Pulmonary artery endothelial cell (primary cell): ENCODE results near the gene CYP3A5. TPM values are rescaled to one million over a fixed set of nuclear protein-coding genes. Genes with fewer than 3 reads are reported as not detected.
"Not testable (repeated sequence)": the region's sequence is repeated elsewhere in the genome, so short reads cannot be mapped to it uniquely, and the experiment has no call there.

Source experiments
- DNase-seq: peaks from one replicate; pipeline ENCODE4 v3.0.0-alpha.2; 2011; ENCODE audit warnings: low read depth, low spot score
- total RNA-seq: library from RNA; depleted of rRNA; stranded (reverse); fragments of >200 nt; gene quantifications from 2 replicates; pipeline ENCODE4 v1.2.3, GENCODE V29; 2014

CYP3A5 gene
- total RNA-seq, 1 donor from 2014 or later = not detected

DNA sequence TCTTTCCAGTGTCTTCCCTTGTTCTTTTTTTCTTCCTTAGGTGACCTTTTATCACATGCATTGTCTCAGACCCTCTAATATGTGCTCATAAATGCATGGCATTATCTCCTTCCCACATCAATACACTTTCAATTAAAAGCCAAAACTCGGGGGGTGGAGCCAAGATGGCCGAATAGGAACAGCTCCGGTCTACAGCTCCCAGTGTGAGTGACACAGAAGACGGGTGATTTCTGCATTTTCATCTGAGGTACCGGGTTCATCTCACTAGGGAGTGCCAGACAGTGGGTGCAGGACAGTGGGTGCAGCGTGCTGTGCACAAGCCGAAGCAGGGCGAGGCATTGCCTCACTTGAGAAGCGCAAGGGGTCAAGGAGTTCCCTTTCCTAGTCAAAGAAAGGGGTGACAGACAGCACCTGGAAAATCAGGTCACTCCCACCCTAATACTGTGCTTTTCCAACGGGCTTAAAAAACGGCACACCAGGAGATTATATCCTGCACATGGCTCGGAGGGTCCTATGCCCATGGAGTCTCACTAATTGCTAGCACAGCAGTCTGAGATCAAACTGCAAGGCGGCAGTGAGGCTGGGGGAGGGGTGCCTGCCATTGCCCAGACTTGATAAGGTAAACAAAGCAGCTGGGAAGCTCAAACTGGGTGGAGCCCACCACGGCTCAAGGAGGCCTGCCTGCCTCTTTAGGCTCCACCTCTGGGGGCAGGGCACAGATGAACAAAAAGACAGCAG lies 6.2 kb upstream of the CYP3A5 start:
- DNase-seq = not testable (repeated sequence)

DNA sequence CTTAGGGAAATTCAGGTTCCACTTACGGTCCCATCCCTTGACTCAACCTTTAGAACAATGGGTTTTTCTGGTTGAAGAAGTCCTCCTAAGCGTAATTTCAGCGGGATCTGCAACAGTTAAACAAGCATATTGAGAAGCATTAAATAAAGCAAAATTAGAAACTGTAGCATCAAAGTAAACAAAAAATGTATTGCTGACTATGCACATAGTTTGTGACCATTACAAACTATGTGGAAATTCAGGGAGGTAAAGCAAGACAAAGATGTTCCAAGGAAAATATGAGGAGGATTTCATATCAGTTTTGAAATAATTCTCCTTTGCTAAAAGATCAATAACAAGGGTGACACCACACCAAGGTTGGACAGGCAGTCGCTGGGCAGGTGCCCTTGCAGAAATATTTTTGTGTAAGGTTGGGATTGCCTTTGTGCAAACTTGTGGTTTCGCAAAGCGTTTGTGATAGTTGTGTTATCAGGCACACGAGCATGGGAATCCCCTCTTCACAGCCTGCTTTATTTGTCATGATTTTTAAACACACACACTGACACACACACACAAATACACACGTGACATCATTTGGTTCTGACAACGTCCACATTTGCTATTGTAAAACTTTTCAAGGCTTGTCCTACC lies 5.4 kb upstream of the CYP3A5 start:
- DNase-seq = no peak

DNA sequence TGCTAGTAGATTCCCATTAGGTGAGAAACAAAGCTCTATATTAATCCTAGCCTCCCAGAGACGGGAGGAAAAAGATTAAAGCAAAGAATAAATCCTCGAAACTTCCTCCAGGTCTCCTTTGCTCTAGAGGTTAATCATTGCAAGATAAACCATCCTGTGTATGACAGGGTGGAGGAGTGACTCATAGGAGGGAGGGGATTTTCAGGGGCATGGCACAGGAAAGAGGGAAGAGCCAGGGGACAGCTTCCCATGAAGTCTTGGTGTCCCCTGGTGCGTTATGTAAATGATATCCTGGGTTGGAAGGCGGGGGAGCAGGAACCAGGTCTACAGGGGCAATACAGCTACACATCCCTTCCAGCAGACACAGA lies 780 bp downstream of the CYP3A5 start:
- no peak for DNase-seq

DNA sequence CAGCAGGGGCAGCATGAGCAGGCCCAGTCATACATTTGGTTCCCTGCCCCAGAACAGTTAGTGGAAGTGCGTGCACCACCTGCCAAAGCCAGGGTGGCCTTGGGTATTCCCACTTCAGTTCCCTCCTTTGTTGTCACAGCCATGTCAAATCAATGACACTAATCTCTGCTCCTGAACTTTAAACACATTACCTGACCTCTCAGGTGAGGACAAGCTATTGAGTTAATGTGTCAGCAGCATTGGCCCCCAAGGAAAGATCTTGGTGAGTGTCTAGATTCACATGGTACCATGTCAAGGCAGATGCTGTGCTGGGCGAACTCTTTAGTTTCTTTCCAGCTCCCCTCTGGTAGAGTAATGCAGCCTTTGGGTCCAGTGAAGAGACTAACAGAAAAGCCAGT lies 2.1 kb downstream of the CYP3A5 start:
- no peak for DNase-seq

DNA sequence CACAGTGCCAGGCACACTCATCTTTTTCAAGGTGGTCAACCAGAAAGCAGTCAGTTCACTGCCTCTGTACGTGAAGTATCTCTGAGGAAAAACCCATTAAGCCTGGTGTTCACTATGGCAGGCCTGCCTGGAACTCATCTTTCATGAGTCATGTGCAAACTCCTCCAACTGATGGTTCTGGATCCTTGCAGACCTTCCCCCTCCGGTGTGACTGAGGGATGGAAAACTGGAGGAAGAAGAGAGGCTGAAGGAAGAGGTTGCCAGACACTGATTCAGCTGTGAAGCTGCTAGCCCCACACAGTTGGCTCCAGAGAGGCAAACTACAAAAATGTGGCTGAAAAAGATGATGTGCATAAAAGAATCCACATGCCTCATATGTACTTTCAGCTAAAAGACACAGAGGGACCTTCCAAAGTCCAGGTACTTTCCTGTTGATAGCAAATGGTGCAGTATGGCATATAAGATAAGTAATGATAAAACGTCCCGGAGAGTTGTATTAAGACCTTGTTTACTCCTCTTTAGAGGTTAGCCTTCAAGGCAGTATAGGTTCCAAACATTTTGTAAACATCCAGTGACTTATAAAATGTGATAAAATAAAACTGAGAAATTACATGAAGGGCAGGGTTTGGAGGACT lies 2.7 kb downstream of the CYP3A5 start:
- DNase-seq = no peak

DNA sequence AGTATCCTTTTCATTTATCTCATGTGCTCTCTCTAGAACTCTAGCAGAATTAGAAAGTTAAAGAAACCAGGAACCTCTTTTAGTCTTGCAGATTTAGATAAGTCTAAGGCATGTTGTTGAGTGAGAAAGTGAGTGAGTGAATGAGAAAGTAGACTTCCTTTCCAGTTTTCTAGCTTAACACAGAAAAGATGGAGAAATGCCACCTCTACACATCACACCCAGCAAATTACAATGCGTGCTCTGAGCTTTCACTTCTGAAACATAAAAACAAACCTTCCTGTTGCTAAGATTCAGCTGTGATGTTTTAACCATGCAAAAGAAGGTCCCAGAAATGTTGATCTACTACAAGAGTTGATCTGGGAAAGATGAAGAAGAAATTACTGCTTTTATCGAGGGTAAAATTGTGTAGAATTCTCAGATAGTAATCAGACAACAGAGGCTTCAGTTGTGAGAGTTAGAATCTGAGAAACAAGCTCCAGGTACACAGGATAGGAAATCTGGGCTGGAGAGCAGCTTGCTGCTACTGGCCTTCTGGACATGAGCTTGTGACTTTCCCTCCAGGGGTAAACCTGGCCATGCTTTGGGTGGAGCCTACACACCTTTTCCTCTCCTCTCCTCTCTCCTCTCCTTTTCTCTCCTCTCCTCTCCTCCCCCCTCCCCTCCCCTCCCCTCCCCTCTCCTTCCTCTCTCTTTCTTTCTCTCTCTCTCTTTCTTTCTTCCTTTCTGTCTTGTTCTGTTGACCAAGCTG lies 4.6 kb downstream of the CYP3A5 start:
- DNase-seq = no peak

DNA sequence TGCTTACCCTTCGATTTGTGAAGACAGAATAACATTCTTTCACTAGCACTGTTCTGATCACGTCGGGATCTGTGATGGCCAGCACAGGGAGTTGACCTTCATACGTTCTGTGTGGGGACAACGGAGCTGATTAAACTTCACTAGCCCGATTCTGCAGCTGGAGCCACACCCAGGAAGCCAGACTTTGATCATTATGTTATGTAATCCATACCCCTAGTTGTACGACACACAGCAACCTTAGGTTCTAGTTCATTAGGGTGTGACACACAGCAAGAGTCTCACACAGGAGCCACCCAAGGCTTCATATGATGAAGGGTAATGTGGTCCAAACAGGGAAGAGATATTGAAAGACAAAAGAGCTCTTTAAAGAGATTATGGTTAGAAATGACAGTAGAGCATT lies 7.2 kb downstream of the CYP3A5 start:
- no peak for DNase-seq

DNA sequence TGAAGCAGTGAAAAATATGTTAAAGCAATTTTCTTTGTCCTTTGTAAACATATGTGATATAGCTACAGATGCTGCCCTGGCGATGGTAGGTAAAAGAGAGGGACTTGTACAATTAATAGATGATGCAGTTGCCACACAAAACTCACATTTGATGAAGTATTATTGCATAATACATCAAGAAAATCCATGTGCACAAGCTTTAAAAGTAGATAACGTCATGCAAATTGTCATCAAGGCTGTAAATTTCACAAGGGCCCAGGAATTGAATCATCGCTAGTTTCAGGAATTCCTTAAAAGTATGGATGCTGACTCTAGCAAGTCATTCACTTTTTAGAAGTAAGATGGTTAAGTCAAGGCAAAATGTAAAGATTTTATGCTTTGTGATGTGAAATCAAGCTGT lies 10.0 kb downstream of the CYP3A5 start:
- no peak for DNase-seq

DNA sequence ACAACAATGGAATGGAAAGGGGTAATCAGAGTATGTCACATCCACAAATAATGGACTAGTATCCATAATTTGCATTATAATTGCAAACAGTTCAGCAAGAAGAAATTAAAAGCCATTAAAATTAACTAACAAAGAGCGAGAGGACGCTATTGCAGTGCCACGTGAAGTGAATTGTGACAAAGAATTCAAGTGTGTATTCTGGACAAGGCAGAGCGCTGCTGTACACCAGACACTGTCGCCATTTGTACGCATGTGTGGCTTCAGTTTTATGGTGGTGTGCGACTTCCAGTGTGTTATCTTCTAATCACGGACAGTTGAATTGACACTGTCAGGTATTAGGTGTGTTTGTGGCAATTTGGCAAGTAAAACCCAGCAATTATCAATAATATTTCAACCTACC lies 11.3 kb downstream of the CYP3A5 start:
- DNase-seq = no peak

DNA sequence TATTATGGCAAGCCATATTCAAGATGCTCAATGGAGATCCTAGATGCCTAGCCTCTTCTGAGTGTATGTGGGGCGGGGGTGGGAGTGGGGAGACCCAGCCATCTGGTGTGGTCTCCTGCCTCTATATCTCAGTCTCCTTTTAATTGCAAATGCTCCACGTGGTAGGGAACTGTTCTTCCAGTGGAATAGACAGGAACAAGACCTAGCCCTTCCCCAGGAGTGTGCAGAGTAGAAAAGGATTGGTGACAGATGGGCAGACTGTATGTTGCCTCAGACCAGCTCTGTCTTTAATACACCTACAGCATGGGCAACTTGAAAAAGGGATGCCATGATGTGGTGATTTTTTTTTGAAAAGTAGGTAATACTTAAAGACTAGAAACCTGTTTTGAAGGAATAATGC lies 12.6 kb downstream of the CYP3A5 start:
- no peak for DNase-seq

DNA sequence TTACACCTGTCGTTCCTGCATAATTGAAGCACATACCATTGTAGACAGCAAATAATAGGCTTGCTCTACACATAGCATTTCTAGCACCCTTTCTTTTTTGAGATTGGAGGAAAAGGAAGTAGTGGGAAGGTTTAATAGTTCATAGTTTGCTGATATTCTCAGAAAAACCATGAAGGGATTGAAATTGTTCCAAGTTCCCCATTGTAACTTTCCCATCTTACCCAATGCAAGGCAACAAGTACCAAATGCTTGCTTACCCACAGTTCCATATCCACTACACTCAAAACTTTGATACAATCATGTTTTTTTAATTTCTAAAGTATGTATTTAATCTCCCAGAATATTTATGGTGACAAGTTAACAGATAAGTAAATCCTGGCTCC lies 13.8 kb downstream of the CYP3A5 start:
- DNase-seq = no peak

DNA sequence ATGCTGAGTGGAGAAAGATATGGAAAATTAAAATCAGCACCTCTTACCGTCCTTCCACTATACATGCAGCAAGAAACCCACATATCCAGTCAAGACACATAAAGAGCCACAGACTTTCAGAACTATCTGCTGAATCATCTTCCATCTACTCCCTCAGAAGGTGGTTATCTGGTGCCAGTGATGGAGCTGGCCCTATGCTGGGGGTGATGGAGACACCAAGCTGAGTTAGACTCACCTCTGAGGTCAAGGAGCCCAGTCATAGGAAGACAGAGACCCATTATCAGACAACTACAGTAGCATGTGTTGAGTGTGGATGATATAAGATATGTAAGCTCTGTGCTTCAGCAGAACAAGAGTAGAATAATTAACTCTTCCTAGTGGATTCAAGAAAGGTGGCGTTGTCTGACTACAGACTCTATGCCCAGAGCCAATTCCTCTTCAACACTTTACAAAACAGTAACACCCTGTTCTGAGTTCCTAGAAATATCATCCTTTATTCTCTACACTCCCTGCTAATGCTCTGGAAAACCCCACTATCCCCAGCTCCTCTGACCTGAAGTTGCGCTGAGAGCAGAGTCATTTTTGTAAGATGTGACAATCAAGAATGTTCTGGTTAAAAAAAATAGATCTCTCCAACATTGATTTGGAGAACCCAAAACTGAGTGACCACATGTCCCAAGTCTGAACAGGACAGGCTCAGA lies 14.3 kb downstream of the CYP3A5 start:
- no peak for DNase-seq

DNA sequence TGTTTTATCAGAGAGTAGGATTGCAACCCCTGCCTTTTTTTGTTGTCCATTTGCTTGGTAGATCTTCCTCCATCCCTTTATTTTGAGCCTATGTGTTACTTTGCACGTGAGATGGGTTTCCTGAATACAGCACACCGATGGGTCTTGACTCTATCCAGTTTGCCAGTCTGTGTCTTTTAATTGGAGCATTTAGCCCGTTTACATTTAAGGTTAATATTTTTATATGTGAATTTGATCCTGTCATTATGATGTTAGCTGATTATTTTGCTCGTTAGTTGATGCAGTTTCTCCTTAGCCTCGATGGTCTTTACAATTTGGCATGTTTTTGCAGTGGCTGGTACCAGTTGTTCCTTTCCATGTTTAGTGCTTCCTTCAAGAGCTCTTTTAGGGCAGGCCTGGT lies 21.9 kb downstream of the CYP3A5 start:
- not testable (repeated sequence) for DNase-seq

DNA sequence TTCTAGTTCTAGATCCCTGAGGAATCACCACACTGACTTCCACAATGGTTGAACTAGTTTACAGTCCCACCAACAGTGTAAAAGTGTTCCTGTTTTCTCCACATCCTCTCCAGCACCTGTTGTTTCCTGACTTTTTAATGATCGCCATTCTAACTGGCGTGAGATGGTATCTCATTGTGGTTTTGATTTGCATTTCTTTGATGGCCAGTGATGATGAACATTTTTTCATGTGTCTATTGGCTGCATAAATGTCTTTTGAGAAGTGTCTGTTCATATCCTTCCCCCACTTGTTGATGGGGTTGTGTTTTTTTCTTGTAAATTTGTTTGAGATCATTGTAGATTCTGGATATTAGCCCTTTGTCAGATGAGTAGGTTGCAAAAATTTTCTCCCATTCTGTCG lies 25.2 kb downstream of the CYP3A5 start:
- DNase-seq = not testable (repeated sequence)

DNA sequence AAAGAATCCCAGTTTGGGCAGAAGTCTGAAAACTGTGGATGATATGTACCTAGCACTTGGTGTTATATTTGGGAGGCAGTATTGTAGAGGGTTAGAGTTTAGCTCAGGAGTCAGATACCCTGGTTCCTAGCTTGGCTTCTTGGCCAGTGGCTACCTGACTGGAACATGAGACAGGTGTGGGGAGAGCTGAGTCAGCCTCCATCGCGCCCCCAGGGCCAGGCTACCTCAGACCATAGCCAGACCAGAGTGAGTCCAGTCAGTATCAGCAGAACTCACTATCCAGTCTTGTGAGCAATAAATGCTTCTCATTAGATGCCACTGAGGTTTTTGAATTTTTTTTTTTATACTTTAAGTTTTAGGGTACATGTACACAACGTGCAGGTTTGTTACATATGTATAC lies 26.0 kb downstream of the CYP3A5 start:
- DNase-seq = no peak

DNA sequence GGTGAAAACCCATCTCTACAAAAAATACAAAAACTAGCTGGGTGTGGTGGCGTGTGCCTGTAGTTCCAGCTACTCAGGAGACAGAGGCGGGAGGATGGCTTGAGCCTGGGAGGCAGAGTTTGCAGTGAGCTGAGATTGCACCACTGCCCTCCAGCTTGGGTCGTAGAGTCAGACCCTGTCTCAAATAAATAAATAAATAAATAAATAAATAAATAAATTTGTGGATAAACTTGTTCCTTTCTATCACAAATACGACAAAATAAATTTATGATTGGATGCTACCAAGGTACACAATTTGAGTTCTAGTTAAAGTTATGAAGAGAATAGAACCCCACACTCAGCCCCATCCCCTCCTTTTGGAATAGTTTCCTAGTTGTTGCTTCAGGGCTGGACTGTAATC lies 26.5 kb downstream of the CYP3A5 start:
- not testable (repeated sequence) for DNase-seq

DNA sequence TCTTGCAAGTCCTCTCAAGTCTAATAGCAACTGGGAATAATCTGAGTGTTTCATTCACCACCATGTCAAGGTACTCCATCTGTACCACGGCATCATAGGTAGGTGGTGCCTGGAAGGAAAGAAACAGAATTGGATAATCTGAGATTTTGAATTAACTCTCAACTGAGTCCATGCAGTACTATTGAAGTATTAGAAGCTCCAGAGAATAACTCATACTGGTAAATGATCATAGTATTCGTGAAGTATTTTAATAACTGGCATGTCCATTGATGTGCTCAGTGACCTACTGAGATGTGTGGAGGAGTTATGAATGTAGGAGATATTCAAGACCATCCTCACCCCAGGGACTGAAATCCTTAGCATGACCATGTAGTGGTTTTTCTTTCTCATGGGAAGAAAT lies 27.1 kb downstream of the CYP3A5 start:
- no peak for DNase-seq

DNA sequence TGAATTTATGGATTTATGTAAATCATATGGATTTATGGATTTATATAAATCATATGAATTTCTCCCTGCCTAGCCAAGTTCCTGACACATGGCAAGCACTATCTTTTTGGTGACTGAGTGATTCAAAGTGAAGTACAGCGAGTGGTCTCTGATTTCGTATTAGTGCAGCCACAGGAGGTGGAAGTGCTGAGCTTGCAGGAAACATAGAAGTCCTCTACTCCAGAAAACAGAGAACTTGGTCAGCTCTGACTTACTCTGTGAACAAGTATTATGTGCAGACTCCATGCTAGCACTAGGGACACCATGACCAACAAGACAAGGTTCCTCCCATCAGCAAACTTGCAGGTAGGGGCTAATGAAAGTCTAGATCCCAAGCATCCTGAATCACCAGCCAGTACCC lies 28.5 kb downstream of the CYP3A5 start:
- no peak for DNase-seq

DNA sequence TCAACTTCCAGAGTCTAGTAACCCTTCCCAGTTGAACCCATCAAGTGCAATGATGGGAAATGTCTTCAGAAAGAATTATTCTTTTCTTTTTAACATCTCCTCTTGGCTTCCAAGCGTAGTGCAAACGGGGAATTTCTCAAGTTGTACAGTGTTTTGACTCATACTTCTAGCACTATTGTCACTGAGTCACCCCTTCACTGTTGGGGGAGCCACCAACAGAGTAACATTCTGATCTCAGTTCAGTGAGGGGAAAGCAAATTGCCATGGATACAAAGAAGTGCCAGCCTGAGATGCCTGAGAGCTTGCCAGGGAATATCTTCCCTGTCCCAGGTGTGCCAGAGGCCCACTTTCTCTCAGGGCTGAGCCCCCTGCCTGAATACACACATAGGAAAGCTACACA lies 31.0 kb downstream of the CYP3A5 start:
- no peak for DNase-seq

DNA sequence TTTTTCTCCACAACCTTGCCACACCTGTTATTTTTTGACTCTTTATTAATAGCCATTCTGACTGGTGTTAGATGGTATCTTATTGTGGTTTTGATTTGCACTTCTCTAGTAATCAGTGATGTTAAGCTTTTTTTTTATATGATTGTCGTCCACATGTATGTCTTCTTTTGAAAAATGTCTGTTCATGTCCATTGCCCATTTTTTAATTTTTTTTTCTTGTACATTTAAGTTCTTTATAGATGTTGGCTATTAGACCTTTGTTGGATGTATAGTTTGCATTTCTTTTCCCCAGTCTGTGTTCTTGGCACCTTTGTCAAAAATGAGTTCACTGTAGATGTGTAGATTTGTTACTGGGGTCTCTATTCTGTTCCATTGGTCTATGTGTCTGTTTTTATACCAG lies 34.2 kb downstream of the CYP3A5 start:
- DNase-seq = no peak

DNA sequence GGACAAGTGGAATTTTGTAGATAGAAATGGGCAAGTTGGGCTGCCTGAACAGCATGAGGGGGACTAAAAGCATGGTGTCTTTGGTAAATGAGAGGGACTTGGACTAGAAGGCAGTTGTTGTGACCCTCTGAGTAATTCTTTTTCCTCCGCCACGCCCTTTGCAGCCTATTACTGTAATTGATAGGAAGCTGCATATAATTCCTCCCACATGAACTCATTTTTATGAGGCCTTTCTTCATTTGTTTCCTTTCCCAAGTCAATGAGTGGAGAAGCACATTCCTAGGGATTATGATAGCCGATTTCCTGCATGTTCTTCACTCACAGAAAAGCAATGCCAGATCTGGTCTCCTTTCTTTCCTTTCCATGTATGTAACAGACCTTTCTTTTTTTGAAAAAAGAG lies 35.4 kb downstream of the CYP3A5 start:
- no peak for DNase-seq

DNA sequence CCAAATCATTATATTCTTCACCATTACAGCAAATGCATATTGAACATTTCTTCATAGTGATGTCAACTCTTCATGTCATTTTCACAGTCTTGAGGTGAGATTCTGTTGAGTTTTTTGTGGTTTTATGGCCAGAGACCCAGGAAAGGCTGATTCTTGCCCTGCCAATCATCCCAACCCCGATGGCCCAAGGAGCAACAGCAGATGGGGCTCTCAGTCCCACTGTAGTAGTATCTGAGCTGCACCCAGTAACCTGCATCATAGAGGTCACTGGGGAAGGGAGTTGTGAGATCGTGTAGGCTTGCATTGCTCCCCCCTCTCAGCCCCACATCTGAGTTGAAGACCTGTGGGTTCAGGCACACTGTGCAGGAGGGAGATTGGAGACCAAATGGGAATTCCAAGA lies 36.3 kb downstream of the CYP3A5 start:
- DNase-seq = no peak
